NCI-H2081 (cell line): ENCODE measurements around the gene ETDC.
"Not testable (repeated sequence)": the region's sequence is repeated elsewhere in the genome, so short reads cannot be mapped to it uniquely, and the experiment has no call there.

Source experiments
- DNase-seq, 2 experiments: peaks; one replicate each; lab custom pipeline; 2025; lab: John Stamatoyannopoulos, UW

ETDC gene

DNA sequence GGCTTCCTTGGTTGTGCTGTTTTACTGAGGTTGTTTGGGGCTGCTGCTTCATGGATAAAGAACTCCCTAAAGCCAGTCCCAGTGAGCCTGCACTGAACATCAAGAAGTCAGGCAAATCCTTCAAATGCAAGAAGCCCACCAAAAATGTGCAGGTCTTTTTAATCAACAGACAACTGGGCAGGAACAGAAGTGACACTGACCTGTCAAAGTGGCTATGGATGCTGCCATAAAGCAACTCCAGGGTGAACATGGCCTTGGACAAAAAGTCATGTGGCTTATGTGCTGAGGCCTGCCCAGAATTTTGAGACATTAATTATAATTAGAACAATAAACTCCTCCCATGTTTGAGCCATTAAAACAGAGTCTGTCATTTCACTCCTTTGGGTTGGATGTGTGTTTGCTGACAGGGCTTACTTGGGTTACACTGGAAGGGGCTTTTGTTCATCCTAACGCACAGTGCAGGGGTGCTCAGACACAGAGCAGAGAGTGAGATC, at the start of gene ETDC:
Gene ETDC, plus strand, starts transcription at position 51 of the 494 bp plus-strand sequence. Its CDS starts 0 bp downstream, at position 51.
- DNase-seq = no peak

DNA sequence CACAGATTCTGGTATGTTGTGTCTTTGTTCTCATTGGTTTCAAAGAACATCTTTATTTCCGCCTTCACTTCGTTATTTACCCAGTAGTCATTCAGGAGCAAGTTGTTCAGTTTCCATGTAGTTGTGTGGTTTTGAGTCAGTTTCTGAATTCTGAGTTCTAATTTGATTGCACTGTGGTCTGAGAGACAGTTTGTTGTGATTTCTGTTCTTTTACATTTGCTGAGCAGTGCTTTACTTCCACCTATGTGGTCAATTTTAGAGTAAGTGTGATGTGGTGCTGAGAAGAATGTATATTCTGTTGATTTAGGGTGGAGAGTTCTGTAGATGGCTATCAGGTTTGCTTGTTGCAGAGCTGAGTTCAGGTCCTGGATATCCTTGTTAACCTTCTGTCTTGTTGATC, 48.3 kb upstream of the ETDC start:
- not testable (repeated sequence) for DNase-seq

DNA sequence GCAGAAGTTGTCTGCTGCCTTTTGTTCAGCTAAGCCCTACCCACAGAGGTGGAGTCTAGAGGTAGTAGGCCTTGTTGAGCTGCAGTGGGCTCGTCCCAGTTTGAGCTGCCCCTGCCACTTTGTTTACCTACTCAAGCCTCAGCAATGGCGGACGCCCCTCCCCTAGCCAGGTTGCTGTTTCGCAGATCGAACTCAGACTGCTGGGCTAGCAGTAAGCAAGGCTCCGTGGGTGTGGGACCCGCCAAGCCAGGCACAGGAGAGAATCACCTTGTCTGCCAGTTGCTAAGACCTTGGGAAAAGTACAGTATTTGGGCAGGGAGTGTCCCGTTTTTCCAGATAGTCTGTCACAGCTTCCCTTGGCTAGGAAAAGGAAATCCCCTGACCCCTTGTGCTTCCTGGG, 45.9 kb upstream of the ETDC start:
- DNase-seq = not testable (repeated sequence)

DNA sequence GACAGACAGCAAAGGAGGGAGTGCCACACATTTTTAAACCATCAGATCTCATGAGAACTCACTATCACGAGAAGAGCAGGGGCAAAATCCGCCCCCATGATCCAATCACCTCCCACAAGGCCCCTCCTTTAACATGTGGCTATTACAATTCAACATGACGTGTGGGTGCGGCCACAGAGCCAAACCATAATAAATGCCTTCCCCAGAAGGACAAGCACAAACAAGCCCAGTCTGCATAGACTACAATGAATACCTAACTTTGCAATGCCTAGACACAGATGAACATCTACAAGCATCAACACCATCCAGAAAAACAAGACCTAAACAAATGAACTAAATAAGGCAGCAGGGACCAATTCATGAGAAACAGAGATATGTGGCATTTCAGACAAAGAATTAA, 45.1 kb upstream of the ETDC start:
- no peak for DNase-seq

DNA sequence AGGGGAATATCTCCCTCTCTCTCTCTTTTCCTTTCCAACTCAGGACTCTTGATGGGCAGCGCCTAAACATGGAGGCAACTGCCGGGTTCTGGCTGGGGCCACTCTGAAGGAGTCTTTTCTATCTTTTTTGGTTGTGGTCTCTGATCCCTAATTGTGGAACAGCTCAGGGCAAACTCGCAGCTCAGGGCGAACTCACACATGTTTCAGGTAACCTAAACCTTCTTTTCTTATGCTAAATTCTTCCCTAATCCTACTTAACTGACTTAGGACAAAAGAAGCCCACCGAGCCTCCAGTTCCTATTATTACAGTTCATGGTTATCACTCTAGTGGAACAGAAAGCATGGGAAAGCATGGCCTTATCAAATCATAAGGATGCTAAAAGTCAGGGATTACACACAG, 36.1 kb upstream of the ETDC start:
- DNase-seq = no peak

DNA sequence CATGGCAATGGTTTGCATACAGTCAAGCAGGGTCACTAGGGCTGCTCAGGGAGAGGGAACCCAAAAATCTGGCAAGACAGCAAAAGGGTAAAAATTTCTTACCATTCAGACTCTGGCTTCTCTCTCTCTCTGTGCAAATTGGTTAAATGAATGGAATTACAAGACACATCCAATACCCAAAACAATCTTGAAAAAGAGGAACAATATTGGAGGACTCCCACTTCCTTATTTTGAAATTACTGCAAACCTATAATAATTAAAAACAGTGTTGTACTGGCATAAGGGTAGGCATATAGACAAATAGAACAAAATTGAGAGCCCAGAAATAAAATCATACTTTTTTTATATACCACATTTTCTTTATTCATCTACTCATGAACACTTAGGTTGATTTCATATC, 33.3 kb upstream of the ETDC start:
- no peak for DNase-seq

DNA sequence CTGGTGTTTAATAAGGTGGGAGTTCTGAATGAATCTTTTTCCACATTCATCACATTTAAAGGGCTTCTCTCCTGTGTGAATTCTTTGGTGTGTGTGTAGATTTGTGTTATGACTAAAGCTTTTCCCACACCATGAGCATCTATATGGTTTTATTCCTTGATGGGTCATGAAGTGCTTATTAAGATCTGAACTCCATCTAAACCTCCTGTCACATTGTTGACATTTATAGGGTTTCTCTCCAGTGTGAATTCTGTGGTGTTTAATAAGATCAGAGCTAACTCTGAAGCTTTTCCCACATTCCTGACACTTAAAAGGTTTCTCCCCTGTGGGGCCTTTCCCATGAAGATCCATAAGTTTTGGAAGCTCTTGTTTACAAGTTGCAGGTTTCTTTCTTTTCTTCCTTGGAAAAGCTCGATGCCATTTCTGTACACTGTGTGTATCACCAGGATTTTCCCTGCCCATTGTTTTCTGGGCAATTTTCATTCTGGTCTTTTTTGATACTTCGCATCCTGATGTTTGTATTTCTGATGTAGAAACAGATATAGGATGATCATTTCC, 21.9 kb upstream of the ETDC start:
- DNase-seq = no peak

DNA sequence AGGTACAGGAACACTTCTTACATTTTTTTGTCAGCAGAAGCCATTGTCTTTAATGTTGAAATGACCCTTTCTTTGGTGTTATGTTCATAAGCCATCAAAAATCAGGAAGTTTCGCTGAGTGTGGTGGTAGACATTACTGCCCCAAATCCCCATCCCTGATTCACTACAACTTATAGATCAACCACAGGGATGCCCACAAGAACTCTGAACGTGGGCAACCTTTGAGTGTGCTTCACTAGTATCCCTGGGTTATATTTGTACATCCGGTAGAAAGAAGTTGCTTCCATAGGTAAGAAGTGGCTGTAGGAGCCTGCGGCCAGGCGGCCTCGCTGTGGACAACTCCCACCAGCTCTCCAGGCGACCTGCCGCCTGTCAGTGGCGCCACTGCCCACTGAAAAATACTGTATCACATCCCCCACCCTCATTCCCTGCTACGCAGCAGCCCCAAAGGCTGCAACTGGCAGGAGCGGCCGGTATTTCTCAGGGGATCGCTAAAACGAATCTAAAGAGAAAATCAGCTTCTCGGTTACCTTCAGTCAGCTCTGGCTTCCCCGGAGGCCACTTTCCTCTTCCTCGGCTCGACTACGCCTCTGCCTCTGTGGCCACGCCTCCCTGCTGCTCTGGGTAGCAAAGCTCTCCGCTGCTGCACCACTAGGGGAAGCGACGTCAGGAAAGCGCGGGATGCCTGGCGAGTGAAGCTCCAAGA, 13.9 kb upstream of the ETDC start:
- DNase-seq = no peak

DNA sequence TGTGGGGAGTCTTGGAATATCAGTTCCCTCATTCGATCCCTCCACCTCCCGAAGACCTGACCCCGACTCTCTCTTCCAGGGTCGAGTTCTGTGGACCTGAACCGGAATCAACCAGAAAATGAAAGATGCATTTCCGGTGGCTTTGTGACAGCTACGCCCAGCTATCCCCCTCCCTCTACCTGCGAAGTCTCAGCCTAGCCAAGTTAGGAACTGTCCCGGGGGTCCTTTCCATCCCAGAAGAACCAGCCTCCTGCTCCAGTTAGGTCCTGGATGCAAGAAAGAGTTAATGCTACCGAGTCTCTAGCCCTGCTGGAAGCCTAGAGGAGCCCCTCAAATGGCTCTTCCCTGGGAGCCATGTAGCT, 13.4 kb upstream of the ETDC start:
- DNase-seq = no peak

DNA sequence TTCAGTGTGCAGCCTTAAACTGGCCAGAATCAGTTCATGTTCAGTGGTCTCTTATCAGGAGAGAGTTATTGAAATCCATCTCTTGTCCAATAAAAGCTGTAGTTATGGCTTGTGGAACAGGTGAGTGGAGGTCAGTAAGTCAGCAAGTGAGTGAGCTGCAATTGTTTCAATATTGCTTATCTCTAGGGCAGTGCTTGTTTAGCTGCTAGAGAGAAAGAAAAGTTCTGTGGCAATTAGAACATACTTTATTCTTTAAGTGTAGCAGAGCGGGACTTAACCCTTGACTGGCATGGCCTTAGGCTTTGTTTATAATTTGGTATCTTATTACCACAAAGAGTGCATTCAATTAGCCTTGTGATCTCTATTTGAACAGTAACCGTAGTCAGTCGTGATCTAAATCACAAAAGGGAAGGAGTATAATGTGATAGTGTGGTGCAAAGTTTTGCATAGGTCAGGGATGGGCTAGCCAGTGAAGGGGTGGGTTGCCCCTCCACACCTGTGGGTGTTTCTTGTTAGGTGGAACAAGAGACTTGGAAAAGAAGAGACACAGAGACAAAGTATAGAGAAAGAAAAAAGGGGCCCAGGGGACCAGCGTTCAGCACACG, 6.9 kb upstream of the ETDC start:
- DNase-seq = no peak

DNA sequence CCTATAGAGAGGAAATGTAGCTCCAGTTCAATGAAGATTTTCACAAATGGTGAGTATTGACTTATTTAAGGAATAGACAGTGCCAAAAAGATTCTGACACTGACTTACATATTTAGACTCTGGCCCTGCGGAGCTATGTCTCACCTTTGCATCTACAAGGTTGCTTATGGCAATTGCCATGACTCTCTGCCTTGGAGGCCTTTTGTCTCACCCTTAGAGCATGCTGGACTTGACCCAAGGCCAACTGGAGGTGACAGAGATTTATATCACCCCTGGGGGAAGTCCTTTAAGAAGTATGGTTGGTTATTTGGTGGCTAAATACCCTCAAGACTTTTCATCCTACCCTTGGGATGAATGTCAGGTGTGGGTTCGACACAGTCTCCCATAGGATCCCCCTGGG, 4.5 kb upstream of the ETDC start:
- DNase-seq = no peak

DNA sequence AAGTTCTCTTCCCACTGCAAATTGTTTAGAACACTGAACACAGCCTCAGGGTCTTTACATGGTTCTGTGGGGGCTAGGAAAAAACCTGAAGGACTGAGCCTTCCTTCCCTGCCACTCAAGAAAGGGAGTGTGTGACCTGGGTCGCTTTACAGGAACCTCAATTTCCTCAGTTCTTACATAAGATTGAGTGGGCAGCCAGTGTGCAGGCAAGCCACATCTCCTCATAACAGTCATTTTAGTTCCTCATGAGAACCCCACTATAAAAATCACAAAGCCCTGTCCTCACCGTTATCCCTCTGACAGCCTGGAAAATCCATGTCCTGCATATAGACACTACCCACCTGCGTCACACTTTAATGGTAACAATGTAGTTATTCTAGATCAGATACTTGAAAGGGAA, 2.1 kb upstream of the ETDC start:
- no peak for DNase-seq

DNA sequence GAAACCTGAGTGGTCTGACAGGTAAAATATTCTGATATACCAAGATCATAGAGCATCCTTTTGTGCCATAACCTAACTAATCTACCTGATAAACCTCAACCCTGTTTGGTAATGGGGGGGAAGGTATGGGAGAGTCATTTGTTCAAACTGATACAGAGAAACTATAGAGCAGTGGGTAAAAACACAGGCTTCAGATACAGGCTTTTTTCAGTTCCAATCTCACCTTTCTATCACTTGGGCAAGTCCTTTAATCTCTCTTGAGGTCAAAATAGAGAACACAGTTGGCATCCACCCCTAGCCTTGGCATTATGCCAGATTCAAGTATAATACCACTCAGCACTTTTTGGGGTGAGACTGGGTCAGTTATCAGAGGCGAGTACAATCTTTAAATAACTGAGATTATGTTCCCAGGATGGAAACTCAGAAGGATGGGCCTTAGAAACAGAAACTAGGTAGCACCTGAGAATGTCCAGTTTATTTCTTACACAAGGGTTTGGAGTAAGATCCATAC, 880 bp upstream of the ETDC start:
- DNase-seq = no peak

DNA sequence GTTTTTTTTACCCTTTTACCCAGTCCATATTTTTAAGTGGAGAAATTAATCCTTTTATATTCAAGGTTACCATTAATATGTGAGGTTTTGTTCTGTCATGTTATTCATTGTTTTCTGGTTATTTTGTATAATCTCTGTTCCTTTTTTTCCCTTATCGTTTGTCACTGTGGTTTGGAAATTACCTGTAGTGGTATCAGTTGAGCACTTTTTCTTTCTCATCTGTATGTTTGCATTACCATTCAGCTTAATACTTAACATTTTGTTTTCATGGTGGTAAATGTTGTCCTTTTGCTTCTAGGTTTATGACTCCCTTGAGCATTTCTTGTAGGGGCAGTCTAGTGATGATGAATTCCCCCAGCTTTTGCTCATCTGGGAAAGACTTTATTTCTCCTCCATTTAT, 6.6 kb downstream of the ETDC start:
- no peak for DNase-seq

DNA sequence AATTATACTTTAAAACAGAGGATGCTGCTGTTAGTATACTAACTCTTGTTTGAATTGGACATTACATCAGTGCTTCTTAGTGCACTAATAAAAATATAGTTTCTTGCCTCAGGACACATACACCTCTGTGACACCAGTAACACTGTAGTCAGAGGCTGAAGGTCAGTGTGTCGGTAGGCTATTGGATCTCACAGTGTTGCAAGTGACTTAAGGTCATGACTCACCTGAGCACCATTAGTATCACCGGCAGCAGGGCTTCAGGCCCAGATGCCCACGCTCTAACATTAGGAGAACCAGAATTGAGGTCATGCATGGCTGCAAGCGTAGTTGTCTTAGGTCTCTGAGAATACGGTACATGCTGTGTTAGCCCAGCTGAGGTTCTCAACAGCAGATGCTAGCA, 15.2 kb downstream of the ETDC start:
- no peak for DNase-seq

DNA sequence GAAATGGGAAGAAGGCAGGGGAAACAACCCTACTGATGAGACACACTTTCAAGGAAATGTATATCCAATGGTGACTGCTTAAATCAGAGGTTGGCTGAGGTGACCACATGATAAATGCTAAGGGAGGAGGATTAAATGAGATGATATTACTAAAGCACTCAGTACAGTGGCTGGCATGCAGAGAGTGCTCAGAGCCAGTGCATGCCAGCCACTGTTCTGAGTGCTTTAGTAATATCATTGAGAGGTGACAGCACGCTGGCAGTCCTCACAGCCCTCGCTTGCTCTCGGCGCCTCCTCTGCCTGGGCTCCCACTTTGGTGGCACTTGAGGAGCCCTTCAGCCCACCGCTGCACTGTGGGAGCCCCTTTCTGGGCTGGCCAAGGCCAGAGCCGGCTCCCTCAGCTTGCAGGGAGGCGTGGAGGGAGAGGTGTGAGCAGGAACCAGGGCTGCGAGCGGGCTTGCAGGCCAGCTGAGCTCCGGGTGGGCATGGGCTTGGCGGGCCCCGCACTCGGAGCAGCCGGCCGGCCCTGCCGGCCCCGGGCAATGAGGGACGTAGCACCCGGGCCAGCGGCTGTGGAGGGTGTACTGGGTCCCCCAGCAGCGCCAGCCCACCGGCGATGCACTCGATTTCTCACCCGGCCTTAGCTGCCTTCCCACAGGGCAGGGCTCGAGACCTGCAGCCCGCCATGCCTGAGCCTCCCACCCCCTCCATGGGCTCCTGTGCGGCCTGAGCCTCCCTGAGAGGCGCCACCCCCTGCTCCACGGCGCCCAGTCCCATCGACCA, 15.9 kb downstream of the ETDC start:
- DNase-seq = not testable (repeated sequence)

DNA sequence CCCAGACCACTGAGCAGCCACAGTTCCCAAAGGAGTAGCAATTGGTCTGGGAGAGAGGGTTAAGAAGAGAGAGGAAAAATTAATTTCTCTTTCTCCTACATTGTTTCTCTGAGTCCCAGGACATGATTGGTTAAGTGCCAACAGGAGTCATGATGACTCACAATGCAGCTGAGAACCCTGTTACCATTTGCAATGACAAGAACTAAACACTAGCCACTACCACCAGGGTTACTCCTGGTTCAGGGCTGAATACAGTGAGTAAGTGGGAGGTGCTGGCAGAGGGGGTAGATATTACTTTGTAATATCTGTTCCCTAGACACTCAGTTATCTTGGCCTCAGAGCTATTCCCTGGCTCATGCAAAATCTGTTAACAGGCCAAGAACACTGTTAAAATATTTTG, 18.0 kb downstream of the ETDC start:
- no peak for DNase-seq

DNA sequence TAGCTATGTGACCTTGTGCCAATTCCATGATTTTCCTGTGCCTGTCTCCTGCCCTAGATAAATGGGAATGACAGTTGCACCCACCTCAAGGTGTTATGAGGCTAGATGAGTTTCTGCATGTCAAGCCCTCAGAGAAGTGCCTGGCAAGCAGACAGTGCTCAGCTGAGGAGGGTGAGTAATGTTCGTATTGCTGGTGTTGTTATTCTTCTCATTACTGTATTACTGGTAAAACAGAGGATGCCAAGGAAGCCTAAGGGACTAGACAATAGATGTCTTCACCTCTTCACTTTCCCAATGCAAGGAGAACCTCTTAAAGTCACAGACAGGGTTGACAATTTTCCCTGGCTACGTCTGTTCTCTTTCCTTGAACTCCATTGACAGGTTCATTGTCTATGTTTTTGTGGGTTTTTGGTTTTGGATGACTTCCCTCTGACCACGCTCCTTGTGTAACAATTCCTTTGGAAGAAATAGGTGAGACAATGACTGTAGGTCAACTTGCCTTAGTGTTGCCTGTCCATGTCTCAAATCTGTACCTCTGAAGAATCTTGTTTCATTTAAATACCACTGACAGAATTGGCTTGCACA, 19.2 kb downstream of the ETDC start:
- DNase-seq = no peak

DNA sequence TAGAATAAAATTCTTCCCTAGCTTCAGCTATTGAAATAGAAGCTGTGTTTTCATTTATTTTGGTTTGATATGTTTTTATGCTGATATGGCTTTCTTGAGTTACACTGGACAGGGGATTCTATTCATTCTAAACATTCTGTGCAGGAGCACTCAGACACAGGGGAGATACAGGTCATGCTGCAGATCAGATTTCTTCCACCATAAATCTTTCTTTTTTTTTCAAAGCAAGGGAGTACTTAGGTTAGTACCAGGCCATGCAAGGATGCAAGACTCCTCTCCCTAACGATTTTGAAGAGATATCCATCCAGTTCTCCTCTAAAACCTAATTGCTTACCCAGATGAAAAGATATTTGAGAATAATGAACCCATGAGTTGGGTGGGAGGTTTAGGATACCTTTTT, 21.4 kb downstream of the ETDC start:
- DNase-seq = no peak

DNA sequence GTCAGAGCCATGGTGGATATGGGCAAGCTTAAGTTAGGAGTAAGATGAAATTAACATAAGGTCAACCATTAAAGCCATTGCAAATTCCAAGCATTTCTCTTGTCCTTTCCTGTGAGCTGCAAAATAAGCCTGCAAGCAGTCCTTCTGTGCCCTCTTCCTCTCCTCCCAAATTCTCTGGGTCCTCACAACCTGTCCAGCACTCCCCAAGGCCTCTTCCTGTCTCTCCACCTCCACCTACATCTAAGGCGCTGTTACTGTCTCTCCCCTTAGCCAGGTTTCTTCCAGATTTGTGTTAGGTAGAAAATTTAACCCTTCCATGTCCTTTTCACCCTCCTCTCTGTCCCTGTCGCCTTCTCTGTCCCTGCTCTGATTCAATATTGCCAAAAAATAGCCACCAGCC, 22.2 kb downstream of the ETDC start:
- no peak for DNase-seq

DNA sequence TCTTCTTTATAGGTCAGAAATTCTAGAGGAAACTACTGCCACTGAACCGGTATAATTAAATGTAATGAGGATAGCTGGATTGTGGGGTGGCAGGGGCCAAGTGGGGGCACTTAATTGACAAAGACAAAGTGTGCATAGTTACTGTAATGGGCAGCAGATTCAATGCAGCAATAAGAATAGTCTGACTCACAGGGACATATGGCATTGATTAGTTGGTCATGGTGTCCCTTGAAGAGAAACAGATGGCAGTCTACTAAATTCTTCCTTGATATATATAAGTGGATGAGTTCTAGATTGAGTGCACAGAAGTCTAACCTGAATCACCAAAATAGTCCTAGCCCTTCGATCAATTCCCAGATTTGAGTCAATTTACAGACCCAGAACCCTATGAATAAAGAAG, 31.6 kb downstream of the ETDC start:
- DNase-seq = no peak

DNA sequence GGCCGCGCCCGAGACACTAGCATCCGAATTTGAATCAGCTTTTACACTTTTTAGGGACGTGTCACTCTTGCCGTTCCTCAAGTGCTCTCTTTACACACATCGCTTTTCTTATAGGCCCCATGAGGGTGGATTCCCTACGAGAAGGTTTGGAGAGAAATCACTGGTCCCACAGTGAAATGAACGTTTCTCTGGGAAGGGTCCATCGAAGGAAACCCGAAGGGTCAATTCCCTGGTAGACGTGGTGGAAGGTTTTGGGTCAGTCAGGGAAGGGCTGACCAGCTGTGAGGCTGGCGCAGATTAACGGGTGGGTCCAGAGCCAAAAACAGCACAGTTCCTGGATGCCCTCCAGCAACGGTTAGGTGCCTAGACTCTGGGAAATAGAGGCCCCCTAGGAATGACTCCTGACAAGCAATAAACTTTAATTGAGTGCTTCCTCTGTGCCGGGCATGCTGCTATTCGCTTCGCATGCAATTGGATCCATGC, 35.9 kb downstream of the ETDC start:
- peak; percentile 1 to 59 for DNase-seq
